ENCODE results near the gene EID2B. TPM values are rescaled to one million over a fixed set of nuclear protein-coding genes. Genes with fewer than 3 reads are reported as not detected.

Gene EID2B, protein sequence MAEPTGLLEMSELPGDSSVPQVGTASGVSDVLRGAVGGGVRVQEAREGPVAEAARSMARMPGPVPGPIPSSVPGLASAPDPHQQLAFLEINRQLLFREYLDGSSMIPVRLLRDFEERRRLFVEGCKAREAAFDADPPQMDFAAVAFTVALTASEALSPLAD
- total RNA-seq, result 1.8 TPM

DNA sequence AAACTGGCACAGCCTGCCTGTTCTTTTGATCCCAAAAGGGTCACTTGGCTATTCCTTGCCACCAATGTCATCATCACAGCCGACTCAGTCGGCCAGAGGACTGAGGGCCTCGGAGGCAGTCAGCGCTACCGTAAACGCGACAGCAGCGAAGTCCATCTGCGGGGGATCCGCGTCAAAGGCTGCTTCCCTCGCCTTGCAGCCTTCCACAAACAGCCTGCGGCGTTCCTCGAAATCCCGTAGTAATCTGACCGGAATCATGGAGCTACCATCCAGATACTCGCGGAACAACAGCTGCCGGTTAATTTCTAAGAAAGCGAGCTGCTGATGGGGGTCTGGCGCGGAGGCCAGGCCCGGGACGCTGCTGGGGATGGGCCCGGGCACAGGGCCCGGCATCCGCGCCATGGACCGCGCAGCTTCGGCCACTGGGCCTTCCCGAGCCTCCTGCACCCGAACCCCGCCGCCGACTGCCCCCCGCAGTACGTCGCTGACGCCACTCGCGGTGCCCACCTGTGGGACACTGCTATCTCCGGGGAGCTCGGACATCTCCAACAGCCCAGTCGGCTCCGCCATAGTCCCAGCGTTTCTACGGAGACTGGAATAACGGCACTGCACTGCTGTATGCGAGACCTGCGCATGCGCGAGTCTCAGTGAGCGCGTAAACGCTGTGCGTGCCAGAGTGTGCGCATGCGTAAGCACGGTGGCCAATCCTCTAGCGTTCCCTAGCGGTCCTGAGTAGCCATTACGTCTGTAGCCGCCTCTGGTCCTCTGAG lies at the start of gene EID2B:
Gene EID2B, minus strand, starts transcription at position 620 of the 770 bp plus-strand sequence. Its CDS starts 50 bp downstream, at position 570.
- peak; percentile 98 for DNase-seq

DNA sequence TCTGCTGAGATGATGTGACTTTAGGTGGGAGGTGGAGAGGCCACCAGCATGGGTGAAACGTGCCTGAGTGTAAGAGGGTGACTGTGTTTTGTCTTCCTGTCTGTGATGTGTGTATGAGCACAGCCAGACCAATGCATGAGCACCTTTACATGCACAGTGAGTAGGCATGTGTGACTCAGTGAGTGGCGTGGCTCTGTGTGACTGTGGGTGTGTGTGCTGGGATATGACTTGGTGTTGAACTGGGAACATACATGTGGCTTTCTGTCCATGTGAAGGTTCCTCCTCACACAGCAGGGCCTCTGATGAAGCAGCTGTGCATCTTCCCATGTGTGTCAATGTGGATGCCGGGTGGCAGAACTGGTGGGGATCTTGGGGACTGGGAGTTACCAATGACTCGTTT lies 49.8 kb upstream of the EID2B start:
- no peak for DNase-seq

DNA sequence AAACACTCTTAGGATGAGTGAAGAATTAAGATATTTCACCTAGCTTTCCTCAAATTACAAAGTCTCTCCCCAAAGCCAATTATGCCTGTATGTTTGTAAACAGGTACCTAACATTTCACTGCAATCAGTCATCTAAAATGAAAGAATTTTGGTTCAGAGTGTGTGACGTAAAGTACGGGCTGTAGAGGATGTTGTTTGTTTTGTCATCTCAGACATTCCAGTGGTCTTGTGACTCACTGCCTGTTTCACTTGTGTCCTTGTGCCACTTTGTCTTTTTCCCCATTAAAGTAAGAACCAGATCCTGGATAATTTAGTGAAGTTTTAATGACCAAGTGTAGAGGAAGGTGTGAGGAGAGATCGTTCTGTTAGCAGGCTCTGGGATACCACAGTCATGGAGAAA lies 36.0 kb upstream of the EID2B start:
- DNase-seq, result no peak

GRCh38 chr19:39566064-39566463 lies 33.4 kb upstream of the EID2B start:
- no peak for DNase-seq

GRCh38 chr19:39563408-39563807 lies 30.8 kb upstream of the EID2B start:
- no peak for DNase-seq

GRCh38 chr19:39558624-39559117 lies 26.0 kb upstream of the EID2B start:
- no peak for DNase-seq

DNA sequence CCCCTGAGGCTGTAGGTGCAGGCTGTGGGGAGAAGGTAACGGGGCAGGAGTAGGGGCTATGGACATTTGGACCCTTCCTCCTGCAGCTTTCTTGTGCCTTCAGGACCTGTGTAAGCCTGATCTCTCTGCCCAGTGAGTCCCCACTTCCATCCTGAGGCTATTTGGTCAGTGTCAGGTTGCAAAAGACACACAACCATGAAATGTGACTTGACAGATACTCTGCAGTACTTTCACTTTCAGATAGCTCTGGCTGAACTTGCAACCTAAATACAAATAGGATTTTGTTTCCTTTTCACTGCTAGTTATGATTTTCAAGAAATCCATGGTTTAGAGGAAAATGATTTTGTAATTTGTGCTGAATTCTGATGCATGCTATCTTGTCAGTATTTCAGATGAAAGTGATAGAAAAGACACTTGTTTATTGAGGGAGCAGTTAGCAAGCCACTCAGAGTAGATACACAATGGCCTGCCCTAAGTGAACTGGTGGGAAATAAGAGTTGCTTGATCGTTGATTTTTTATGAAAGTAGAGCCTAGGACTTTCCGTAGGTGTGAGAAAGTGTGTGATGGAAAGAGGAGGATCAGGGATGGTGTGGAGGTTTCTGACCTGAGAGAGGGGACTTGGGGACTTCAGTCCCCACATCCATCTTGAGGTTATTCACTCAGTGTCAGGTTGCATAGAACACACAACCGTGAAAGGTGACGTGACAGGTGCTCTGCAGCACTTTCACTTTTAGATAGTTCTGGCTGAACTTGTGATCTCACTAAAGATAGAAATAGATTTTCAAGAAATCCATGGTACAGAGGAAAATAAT lies 25.4 kb upstream of the EID2B start:
- DNase-seq, result no peak

DNA sequence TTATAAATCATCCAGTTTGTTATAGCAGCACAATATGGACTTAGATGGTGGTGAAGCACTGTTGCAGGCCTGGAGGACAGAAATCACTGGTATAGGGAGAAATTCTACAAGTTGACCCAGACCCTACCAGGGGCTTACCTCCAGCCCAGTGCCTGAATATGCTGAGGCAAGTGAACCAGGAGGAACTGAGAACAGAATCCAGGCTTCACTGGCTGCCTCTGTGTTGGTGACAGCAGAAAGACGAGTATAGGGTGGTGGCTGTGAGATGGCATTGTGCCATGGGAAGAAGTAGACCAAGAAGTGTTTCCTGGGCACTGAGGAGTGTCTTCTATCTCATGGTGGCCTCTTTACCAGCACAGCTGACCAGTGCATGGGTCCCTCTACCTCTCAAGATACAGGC lies 23.2 kb upstream of the EID2B start:
- no peak for DNase-seq

DNA sequence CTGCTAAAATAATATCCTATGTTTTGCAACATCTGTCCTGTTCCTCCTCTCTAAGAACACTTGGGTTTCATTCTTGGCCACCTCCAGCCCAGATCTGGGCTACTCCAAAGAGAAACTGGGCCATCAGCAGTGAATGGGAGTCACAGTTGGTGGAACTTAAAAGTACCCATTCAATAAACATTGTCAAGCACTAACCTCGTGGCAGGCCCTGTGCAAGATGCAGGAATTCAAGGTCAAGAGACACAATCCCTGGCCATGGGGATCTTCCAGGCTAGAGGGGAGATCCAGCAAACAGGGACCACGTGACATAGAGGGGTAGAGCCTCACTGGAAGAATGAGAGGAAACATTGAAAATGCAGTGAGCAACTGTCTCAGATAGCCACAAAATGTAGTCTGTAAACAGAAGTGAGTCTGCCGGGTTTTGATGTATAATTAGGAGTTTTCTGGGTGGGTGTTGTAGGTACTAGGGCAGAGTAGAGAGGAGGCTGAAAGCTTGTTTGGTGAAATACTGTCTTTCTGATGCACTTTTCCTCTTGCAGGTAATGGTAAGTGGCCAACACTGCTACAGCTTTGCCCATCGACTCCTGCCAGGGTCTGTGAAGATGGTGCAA lies 22.2 kb upstream of the EID2B start:
- no peak for DNase-seq

- no peak for DNase-seq
Observed at GRCh38 chr19:39553082-39553652, 20.5 kb upstream of the EID2B start.

- DNase-seq, result no peak
Observed at GRCh38 chr19:39550197-39550596, 17.5 kb upstream of the EID2B start.

- no peak for DNase-seq
Observed at GRCh38 chr19:39546599-39546998, 13.9 kb upstream of the EID2B start.

DNA sequence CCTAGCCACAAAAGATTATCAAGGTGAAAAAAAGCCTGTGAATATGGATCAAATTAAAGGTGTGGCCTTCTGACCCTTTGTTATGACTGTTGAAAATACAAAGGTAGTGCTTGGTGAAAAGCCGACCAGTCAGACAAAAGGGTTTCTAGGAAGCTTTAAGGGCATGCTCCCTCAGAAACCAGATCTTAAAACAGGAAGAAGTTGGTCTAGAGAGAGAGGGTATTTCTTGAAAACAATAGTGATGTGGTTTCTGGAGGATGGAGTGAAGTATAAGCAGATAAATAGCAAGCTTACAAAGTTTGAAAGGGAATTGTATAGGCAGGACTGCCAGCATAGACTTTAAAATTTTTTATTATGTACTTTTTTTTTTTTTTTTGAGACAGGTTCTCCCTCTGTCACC lies 12.3 kb upstream of the EID2B start:
- no peak for DNase-seq

GRCh38 chr19:39544226-39544903 lies 11.7 kb upstream of the EID2B start:
- DNase-seq, result no peak

DNA sequence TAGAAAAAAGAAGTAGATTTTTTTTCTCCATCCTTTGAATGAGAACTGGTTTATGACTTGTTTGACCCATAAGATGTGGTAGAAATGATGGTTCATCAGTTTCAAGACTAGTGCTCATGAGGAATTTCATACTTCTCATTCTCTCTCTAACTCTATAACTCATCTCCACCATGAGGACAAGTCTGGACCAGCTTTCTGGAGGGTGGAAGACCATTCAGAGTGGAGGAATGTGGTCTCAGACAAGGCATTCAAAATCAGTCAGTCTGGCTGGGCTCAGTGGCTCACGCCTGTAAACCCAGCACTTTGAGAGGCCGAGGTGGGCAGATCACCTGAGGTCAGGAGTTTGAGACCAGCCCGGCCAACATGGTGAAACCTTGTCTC lies 10.8 kb upstream of the EID2B start:
- no peak for DNase-seq

GRCh38 chr19:39542206-39542605 lies 9.6 kb upstream of the EID2B start:
- no peak for DNase-seq

- DNase-seq, result no peak
Observed at GRCh38 chr19:39540333-39540673, 7.7 kb upstream of the EID2B start.

GRCh38 chr19:39539518-39540332 lies 7.1 kb upstream of the EID2B start, which contains the start of gene EID2:
Gene EID2 (minus strand): TSS chr19:39540161. CDS start chr19:39540079, 82 bp downstream.
- peak; percentile 97 for DNase-seq

DNA sequence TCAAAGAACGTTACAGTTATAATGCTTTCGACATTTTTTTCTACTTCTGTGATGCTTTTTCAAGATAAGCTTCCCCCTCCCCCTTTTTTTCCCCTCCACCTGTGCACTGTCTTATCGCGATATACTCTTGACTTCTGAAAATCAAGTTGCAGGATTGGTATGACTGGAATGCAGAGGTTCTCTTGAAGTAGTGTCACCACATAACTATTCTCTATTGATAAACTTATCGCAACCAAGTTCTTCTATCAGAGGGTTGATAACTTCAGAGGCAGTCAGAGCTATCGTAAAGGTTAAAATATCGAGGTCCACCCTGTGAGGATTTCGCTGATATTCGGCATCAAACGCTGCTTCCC lies 6.5 kb upstream of the EID2B start:
- DNase-seq, result no peak

DNA sequence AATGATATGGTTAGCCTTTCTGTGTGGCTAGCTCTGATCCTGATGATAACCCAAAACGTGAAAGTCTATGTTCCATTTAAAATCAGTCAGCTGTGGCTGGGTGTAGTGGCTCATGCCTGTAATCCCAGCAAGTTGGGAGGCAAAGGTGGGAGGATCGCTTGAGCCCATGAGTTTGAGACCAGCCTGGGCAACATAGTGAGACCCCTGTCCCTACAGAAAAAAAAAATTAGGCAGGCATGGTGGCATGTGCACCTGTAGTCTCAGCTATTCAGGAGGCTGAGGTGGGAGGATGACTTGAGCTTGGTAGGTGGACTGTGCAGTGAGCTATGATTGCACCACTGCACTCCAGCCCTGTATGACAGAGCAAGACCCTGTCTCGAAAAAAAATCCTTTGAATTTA lies 1.1 kb upstream of the EID2B start:
- DNase-seq, result no peak

DNA sequence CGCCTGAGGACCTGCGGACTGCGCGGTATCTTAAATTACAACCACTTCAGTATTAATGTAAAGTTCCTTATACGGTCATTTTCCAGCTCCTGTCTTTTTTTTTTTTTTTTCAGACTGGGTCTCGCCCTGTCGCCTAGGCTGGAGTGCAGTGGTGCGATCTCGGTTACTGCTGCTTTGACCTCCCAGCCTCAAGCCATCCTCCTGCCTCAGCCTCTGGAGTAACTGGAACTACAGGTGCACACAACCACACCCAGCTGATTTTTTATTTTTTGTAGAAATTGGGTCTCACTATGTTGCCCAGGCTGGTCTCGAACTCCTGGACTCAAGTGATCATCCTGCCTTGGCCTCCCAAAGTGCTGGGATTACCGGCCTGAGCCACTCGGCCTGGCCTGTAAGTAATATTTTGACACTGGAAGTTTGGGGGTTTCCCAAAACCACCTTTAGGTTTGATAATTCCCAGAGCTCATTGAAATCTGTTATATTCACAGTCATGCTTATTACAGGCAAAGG lies 406 bp upstream of the EID2B start:
- no peak for DNase-seq

All from skin of body (tissue), 2 donors.